GM12872 (cell line): ENCODE data around the gene FN3K.

ENCODE experiments used
- TF ChIP-seq, protein P1 (sequence below): IDR thresholded peaks from 3 replicates; pipeline ENCODE4 v1.5.1; 2011; ENCODE audit warnings: low read depth, mild to moderate bottlenecking, low read length, moderate library complexity; ENCODE audit not compliant: insufficient read depth

The FN3K gene

DNA sequence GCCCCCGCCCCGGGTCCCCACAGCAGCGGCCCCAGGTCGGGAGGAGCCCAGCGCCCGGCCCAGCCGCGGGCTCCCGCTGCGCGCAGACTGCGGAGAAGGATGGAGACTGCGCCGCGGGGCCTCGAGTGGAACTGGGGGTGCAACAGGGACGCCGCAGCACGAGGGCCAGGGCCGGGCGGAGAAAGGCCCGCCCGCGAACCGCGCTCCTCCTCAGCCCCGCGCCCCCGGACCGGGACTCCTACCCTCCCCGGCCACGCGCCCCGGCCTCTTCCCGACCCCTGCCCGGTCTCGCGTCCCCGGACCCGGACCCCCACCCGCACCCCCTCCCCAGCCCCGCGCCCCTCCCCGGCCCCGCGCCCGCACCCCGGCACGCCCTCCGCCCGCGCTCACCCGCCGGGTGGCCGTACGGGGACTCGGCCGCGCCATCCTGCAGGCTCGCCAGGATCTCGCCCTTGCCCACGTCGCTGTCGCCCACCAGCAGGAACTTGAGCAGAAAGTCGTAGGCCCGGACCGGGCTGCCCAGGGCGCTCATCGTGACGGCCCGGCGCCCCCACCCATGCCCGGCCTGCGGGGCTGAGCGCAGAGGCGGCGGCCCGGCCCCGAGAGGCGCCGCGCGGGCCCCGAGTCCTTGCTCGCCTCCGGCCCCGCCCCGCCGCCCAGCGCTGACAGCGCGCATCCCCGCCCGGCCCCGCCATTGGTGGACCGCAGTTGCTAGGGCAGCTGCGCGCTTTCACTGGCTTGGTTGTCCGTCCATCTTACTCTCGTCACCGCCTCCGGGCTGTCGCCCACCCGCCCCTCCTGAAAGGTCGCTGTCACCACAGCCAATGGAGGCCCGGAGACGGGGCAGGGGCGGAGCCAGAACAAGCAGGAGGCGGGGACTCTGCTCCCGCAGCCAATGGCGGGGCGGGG, 37.1 kb upstream of the FN3K start, which contains the start of gene RAB40B:
RAB40B (minus strand) TSS at position 634 of the 909 bp plus-strand sequence; CDS start at position 532, 102 bp downstream.
- TF ChIP-seq, protein P1, sequence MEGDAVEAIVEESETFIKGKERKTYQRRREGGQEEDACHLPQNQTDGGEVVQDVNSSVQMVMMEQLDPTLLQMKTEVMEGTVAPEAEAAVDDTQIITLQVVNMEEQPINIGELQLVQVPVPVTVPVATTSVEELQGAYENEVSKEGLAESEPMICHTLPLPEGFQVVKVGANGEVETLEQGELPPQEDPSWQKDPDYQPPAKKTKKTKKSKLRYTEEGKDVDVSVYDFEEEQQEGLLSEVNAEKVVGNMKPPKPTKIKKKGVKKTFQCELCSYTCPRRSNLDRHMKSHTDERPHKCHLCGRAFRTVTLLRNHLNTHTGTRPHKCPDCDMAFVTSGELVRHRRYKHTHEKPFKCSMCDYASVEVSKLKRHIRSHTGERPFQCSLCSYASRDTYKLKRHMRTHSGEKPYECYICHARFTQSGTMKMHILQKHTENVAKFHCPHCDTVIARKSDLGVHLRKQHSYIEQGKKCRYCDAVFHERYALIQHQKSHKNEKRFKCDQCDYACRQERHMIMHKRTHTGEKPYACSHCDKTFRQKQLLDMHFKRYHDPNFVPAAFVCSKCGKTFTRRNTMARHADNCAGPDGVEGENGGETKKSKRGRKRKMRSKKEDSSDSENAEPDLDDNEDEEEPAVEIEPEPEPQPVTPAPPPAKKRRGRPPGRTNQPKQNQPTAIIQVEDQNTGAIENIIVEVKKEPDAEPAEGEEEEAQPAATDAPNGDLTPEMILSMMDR, result no peak

DNA sequence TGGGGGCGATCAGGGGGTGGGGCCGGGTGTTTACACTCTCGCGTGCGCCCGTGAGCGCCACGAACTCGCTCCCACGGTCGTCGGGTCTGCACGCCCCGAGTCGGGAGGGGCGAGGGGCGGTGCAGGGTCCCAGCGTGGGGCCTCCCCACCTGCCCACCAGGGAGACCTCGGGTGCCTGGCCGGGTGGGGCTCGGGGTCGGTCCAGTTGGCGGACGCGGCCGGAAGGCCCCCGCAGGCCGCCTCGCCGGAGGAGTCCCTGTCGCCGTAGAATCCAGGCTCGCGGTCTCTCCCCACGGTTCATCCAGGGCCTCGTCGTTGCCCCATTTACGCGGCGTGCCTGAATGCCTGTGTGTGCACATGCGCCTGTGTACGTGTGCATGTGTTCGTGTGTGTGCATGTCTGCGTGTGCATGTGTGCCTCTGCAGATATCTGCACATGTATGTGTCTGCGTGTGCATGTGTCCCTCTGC, 36.4 kb upstream of the FN3K start:
- TF ChIP-seq, protein P1, result no peak

DNA sequence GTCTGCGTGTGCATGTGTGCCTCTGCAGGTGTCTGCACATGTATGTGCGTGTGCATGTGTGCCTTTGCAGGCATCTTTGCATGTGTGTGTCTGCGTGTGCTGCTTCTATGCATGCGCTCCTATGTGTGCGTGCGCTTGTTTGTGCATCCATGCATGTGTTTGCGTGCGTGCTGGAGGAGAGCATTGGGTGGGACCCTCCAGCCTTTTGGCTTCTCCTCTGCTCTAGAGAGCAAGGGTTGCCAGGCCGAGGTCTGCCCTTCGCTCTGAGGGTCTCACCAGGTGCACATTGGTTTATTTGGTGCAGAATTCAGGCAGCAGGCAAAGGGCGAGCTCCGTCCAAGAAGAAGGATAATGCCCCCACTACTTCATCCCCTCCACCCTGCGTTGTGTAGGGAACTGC, 35.9 kb upstream of the FN3K start:
- TF ChIP-seq, protein P1, result no peak

DNA sequence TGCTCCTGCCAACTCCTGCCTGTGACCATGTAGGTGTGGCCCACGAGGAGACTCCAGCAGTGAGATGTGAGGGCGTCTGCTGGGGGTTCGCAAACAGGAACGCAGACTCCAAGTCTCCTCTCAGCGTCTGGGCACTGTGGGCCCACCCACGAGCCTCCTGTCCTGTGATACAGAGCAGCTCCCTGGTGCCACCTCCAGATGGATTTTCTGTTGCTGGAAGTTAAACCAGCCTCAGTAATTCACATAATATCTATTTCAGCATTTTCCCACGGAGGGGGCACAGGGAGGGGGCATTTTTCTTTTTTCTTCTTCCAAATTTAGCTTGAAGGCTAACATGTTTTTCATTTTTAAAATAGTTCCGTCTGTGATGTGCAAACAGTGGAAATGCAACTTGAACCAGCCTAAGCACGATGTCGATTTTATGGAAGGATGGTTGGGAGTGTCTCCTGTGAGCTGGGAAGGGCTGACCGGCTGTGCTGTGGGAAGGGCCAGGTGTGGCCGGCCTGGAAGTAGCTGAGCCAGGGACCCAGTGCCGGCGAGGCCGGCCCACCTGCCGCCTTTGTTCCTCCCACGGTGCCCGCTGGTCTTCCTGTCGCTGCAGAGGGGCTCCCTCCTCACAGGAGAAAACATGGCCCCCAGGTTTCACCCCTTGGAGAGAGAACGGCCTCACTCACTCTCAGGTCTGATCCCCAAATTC, 33.0 kb upstream of the FN3K start:
- TF ChIP-seq, protein P1, result no peak

DNA sequence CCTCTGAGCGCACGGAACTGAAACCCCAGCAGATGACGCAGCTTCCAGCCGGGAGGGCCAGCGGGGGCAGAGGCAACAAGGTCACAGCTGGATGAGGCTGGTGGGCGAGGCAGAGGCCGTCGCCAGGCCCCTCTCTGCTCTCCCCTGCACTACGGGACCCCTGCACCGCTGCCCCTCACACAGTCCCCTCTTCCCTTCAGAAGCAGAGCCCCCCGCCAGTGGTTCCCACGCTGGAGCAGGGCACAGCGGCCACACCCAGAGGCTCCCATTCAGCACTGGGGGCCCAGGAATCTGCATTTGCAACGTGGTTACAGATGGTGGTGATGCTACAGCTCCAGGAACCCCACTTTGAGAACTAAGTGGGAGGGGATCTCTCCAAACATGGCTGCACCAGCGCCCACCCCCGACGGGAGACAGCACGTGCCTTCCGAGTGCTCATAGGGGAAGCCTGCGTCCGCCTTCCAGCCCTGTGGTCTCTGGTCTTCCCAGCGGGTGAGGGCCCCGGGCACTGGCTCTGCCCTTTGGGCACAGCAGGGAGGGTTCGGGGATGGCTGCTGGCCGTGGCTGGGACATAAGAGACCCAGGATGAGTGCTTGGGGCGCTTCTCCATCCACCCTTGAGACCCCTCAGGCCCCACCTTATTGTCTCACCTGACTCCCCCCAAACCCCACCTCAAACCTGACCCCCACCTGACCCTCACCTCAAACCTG, 32.2 kb upstream of the FN3K start:
- TF ChIP-seq, protein P1, result no peak

DNA sequence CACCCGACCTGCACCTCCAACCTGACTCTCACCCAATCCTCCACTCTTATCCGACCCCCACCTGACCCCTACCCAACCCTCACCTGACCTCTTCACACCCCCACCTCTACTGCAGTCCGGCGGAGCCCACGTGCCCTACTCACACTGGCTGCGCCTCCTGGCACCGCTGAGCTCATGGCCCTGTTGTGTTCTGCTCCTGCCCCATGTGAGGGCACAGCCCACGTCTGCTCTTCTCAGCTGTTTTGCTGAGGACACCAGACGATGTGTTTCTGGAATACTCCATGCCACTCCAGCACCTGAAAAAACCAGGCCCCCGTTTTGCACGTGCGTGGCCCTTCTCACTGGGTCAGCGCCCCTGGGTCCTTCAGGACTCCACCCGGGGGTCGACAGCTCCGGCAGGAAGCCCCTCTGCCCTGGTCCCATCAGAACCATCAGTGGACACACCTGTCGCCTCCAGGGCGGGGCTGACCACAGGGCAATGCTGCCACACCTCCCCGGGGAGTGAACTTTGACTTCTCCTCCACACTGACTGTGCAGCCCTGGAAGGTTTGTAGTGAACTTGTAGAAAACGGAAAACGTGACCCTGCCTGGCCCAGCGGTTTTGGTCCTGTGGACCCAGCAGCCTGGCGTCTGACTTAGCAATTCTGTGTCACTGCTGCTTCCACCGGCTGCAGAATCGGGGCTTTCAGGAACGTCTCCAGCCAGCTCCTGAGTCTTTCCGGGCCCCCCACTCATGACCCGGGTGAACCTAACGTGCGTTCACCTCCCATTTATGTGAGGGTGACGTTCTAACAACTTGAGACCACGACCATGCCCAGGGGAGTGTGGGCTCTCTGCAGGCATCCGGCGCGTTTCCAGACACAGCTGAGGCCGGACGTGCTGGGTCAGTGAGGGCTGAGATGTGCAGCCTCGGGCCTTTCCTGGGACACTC, 31.2 kb upstream of the FN3K start:
- TF ChIP-seq, protein P1, result no peak
